Thyroid gland (tissue), 4 donors: ENCODE measurements around the gene UCP3.

Source experiments
- CTCF ChIP-seq, 6 experiments: fragments of 200-600 bp in 3 of 6; fragments of 450-650 bp in 3 of 6; sonication (generic) in 3 of 6; IDR thresholded peaks; one replicate each; pipeline ENCODE4 v1.5.1; 2016 to 2019; ENCODE audit warnings: antibody characterized with exemption in 6 of 6, mild to moderate bottlenecking in 2 of 6, inconsistent platforms in 1 of 6, moderate library complexity in 1 of 6
- POLR2A ChIP-seq, 2 donors: fragments of 450-650 bp; IDR thresholded peaks; one replicate each; pipeline ENCODE4 v1.6.1; 2017; ENCODE audit warnings: antibody characterized with exemption in 2 of 2, mild to moderate bottlenecking in 2 of 2, moderate library complexity in 1 of 2

GRCh38 chr11:73999581-74000306 is 9.1 kb downstream of the UCP3 start:
- no peak for TF ChIP-seq POLR2A (IDR thresholded peaks at IDR 0.05)
- no peak for TF ChIP-seq CTCF (IDR thresholded peaks at IDR 0.05)
